ENCODE data around the gene AHNAK2.

Gene AHNAK2

DNA sequence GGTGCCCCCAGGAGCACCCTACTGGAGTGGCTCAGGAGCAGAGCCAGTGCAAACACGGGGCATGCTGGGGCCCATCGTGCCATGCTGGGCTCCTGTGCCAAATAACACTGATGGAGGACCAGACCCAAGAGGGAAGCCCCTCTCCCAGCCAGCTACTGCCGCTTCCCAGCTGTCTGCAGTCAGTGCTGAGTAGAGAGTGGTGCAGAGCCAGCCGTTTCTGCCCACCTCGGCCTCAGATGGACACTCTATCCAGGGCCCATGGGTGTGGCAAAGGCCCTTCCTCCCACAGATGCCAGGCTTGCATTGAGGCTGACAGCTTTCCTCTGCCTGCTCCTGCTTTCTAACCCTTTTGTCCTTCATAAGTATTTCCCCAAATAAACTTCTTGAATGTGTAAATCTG, 20.6 kb upstream of the AHNAK2 start:
- Histone ChIP-seq H3K4me3 (ENCODE audit: low read depth, low read length) (no peak overlapping the region), H3K9me3 (ENCODE audit: control insufficient read depth, insufficient read depth, low read depth, low read length) (no peaks in the 10 kb centered on the region), H3K27ac (ENCODE audit: extremely low read depth, low read depth, low read length) (no peak overlapping the region), H3K36me3 (ENCODE audit: control insufficient read depth in 2 of 2, insufficient read depth in 1 of 2, low read length in 2 of 2) (peaks cover 0 to 18% of the 10 kb centered on the region in 2 experiments; a peak in 1 of 3 replicates), H3K4me1 (ENCODE audit: control insufficient read depth, insufficient read depth, low read length) (no peaks in the 10 kb centered on the region)
- ChIA-PET CTCF (interaction anchor here (0.6 to 1.8 kb wide), 3 partner anchors 13 to 529 kb away, joined by 3 to 6 read pairs (median 3); partner anchors contain the start of gene CLBA1), POLR2A (no interaction called here)
- no peak for TF ChIP-seq ZNF544 (tag by site-specific recombination; IDR thresholded peaks at IDR 0.05)
- no peak for TF ChIP-seq BCL6B (tag by site-specific recombination; IDR thresholded peaks at IDR 0.05)
- no peak for TF ChIP-seq BCL11B (tag by site-specific recombination; IDR thresholded peaks at IDR 0.05; ENCODE audit: low read depth)
- no peak for TF ChIP-seq ZNF677 (tag by site-specific recombination; IDR thresholded peaks at IDR 0.05)
- no peak for TF ChIP-seq YY2 (tag by site-specific recombination; IDR thresholded peaks at IDR 0.05)
- TF ChIP-seq ZFP3 (tag by site-specific recombination; IDR thresholded peaks at IDR 0.05; ENCODE audit: low read depth), result no peak
- TF ChIP-seq, protein P1, sequence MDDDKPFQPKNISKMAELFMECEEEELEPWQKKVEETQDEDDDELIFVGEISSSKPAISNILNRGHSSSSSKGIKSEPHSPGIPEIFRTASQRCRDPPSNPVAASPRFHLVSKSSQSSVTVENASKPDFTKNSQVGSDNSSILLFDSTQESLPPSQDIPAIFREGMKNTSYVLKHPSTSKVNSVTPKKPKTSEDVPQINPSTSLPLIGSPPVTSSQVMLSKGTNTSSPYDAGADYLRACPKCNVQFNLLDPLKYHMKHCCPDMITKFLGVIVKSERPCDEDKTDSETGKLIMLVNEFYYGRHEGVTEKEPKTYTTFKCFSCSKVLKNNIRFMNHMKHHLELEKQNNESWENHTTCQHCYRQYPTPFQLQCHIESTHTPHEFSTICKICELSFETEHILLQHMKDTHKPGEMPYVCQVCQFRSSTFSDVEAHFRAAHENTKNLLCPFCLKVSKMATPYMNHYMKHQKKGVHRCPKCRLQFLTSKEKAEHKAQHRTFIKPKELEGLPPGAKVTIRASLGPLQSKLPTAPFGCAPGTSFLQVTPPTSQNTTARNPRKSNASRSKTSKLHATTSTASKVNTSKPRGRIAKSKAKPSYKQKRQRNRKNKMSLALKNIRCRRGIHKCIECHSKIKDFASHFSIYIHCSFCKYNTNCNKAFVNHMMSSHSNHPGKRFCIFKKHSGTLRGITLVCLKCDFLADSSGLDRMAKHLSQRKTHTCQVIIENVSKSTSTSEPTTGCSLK (tag by site-specific recombination; IDR thresholded peaks at IDR 0.05), result no peak
- no peak for TF ChIP-seq ZNF830 (tag by site-specific recombination; IDR thresholded peaks at IDR 0.05; ENCODE audit: low read depth)
- no peak for TF ChIP-seq ZBTB10 (tag by site-specific recombination; IDR thresholded peaks at IDR 0.05)

DNA sequence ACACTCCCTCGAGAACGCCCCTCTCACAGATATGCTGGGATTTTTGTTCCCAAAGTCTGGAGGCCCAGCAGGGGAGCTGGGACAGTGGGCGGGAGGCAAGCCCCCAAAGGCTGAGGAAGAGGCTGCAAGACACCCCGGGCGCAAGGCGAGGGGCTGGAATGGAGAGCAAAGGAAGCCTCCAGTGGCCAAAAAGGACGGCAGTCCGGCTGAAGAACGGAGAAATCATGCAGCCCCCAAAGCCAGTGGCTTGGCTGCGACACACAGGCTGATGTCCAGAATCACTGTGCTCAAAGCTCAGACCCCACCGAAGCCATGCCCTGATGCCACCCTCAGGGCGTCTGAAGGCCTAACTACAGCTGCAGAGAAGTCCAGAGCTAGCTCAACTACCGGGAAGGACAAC, 18.3 kb upstream of the AHNAK2 start:
- no peaks in the 10 kb centered on the region for H3K4me1 ChIP-seq (ENCODE audit: control insufficient read depth, insufficient read depth, low read length)
- no peaks in the 10 kb centered on the region for H3K9me3 ChIP-seq (ENCODE audit: control insufficient read depth, insufficient read depth, low read depth, low read length)
- POLR2A ChIA-PET, result no interaction called here
- peaks cover 5 to 41% of the 10 kb centered on the region in 2 experiments; a peak in 2 of 3 replicates for H3K36me3 ChIP-seq (ENCODE audit: control insufficient read depth in 2 of 2, insufficient read depth in 1 of 2, low read length in 2 of 2)
- TF ChIP-seq ZNF530 (tag by site-specific recombination; IDR thresholded peaks at IDR 0.05; ENCODE audit: low read depth) (peak; percentile 93), ZNF549 (tag by site-specific recombination; IDR thresholded peaks at IDR 0.05) (no peak)
- TF ChIP-seq, protein P1 (tag by site-specific recombination; IDR thresholded peaks at IDR 0.05), result no peak
- no peak overlapping the region for H3K4me3 ChIP-seq (ENCODE audit: low read depth, low read length)
- CTCF ChIA-PET, result no interaction called here
- no peak overlapping the region for H3K27ac ChIP-seq (ENCODE audit: extremely low read depth, low read depth, low read length)

GRCh38 chr14:104996032-104996431, 17.9 kb upstream of the AHNAK2 start:
- no peak overlapping the region for H3K27ac ChIP-seq (ENCODE audit: extremely low read depth, low read depth, low read length)
- TF ChIP-seq SCRT2 (tag by site-specific recombination; IDR thresholded peaks at IDR 0.05) (peak; percentile 86), ZNF571 (tag by site-specific recombination; IDR thresholded peaks at IDR 0.05) (no peak), SCRT1 (tag by site-specific recombination; IDR thresholded peaks at IDR 0.05; ENCODE audit: borderline replicate concordance) (peak; percentile 73)
- CTCF ChIA-PET, result interaction anchor here (0.5 kb wide), 1 partner anchor 46 kb away, joined by 3 read pairs; no protein-coding TSS in a partner anchor
- no peaks in the 10 kb centered on the region for H3K9me3 ChIP-seq (ENCODE audit: control insufficient read depth, insufficient read depth, low read depth, low read length)
- H3K36me3 ChIP-seq (ENCODE audit: control insufficient read depth in 2 of 2, insufficient read depth in 1 of 2, low read length in 2 of 2), result peaks cover 5 to 42% of the 10 kb centered on the region in 2 experiments; a peak in 2 of 3 replicates
- no peaks in the 10 kb centered on the region for H3K4me1 ChIP-seq (ENCODE audit: control insufficient read depth, insufficient read depth, low read length)
- POLR2A ChIA-PET, result no interaction called here
- no peak overlapping the region for H3K4me3 ChIP-seq (ENCODE audit: low read depth, low read length)

Data from HEK293 (cell line).